Measurements from ENCODE around the gene YPEL3. TPM values are rescaled to one million over a fixed set of nuclear protein-coding genes. Genes with fewer than 3 reads are reported as not detected.
A peak's percentile ranks its signal among the peaks of the same experiment; 100 is the strongest.

The YPEL3 gene
- total RNA-seq, 1 donor from 2014 or later, result 6.8 TPM

DNA sequence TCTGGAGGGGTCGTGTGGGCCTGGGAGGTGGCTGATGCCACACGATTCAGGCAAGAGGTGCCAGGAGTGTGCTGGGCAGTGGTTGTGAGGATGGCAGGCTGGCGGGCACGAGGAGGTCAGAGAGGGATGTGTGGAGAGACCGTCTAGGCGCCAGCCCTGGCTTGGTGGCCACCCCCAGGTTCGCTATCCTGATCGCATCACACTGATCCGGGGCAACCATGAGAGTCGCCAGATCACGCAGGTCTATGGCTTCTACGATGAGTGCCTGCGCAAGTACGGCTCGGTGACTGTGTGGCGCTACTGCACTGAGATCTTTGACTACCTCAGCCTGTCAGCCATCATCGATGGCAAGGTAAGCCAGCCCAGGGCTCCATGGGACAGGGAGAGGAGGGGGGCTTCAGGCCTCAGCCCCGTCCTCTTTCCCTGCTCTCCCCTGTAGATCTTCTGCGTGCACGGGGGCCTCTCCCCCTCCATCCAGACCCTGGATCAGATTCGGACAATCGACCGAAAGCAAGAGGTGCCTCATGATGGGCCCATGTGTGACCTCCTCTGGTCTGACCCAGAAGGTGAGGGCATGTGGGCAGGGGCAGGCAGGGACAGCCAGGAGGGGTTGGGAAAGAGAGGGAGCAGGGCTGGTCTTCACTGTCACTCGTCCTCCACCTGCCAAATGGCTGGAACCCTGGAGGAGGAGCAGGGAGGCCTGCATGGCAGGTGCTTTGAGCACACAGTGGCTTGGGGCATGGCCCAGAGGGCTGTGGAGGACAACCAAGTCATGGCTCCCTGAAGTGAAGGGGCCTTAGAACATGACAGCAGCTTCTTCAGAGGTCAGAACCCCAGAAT is 12.6 kb downstream of the YPEL3 start:
- no peaks in the 10 kb centered on the region for H3K4me1 Mint-ChIP-seq
- DNase-seq (ENCODE audit: low spot score), result no peak
- Histone ChIP-seq H3K27me3 (no peaks in the 10 kb centered on the region), H3F3A (ENCODE audit: low read depth) (peaks cover 5% of the 10 kb centered on the region), H3K27ac (no peak overlapping the region), H3K9me3 (ENCODE audit: low read depth) (no peaks in the 10 kb centered on the region), H3K36me3 (no peaks in the 10 kb centered on the region), H4K20me1 (ENCODE audit: low read depth) (peaks cover 5% of the 10 kb centered on the region), H3K79me2 (ENCODE audit: low read depth) (peaks cover 22% of the 10 kb centered on the region), H2AFZ (replicated peaks) (no peak overlapping the region), H3K9ac (no peak overlapping the region), H3K4me3 (no peak overlapping the region), H3K4me1 (no peaks in the 10 kb centered on the region), H3K4me2 (no peak overlapping the region)
- H3K36me3 Mint-ChIP-seq, result peaks cover 19% of the 10 kb centered on the region
- no peak overlapping the region for H3K27ac Mint-ChIP-seq
- TF ChIP-seq, protein P1, sequence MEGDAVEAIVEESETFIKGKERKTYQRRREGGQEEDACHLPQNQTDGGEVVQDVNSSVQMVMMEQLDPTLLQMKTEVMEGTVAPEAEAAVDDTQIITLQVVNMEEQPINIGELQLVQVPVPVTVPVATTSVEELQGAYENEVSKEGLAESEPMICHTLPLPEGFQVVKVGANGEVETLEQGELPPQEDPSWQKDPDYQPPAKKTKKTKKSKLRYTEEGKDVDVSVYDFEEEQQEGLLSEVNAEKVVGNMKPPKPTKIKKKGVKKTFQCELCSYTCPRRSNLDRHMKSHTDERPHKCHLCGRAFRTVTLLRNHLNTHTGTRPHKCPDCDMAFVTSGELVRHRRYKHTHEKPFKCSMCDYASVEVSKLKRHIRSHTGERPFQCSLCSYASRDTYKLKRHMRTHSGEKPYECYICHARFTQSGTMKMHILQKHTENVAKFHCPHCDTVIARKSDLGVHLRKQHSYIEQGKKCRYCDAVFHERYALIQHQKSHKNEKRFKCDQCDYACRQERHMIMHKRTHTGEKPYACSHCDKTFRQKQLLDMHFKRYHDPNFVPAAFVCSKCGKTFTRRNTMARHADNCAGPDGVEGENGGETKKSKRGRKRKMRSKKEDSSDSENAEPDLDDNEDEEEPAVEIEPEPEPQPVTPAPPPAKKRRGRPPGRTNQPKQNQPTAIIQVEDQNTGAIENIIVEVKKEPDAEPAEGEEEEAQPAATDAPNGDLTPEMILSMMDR (IDR thresholded peaks at IDR 0.05), result no peak
- no peak for TF ChIP-seq EZH2 (IDR thresholded peaks at IDR 0.05)
- TF ChIP-seq EZH2phosphoT487 (IDR thresholded peaks at IDR 0.05), result no peak
- no peaks in the 10 kb centered on the region for H3K9me3 Mint-ChIP-seq
- no peak overlapping the region for H3K4me3 Mint-ChIP-seq
- peaks cover 11% of the 10 kb centered on the region for H3K27me3 Mint-ChIP-seq (ENCODE audit: insufficient read depth, low read depth)

DNA sequence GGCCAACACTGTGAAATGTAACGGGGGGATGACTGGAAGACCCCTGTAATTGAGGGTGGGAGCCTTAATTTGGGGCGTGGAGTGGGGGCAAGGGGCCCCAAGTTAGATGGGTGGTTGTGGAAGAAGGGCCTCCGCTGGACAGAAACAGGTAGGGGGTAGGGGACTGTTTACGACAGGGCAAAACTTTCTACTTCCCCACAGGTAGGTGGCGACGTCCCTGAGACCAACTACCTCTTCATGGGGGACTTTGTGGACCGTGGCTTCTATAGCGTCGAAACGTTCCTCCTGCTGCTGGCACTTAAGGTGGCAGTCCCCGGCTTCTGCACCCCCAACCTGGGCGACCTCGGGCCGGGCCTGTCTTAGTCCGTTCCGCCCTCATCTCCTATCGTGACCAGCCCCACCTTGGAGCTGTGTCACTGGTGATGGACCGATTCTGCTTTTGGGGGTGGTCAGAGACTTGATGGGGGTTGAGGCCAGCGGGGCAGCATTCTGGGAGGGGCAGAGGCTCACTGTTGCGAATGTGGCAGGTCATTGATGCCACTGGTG is 13.4 kb downstream of the YPEL3 start:
- no peak overlapping the region for H2AFZ ChIP-seq (replicated peaks)
- no peak overlapping the region for H3K4me3 ChIP-seq
- no peaks in the 10 kb centered on the region for H3K27me3 ChIP-seq
- Mint-ChIP-seq H3K27me3 (ENCODE audit: insufficient read depth, low read depth) (peaks cover 11% of the 10 kb centered on the region), H3K4me1 (peaks cover 6% of the 10 kb centered on the region), H3K4me3 (no peak overlapping the region), H3K9me3 (no peaks in the 10 kb centered on the region), H3K36me3 (peaks cover 19% of the 10 kb centered on the region), H3K27ac (no peak overlapping the region)
- H3K36me3 ChIP-seq, result no peaks in the 10 kb centered on the region
- H4K20me1 ChIP-seq (ENCODE audit: low read depth), result peaks cover 13% of the 10 kb centered on the region
- H3K27ac ChIP-seq, result no peak overlapping the region
- H3K4me2 ChIP-seq, result no peak overlapping the region
- H3K79me2 ChIP-seq (ENCODE audit: low read depth), result peaks cover 31% of the 10 kb centered on the region
- no peak for DNase-seq (ENCODE audit: low spot score)
- H3K4me1 ChIP-seq, result no peaks in the 10 kb centered on the region
- H3K9ac ChIP-seq, result no peak overlapping the region
- no peaks in the 10 kb centered on the region for H3K9me3 ChIP-seq (ENCODE audit: low read depth)
- H3F3A ChIP-seq (ENCODE audit: low read depth), result no peaks in the 10 kb centered on the region
- TF ChIP-seq, protein P1 (IDR thresholded peaks at IDR 0.05), result peak; percentile 6
- TF ChIP-seq EZH2 (IDR thresholded peaks at IDR 0.05), result no peak

DNA sequence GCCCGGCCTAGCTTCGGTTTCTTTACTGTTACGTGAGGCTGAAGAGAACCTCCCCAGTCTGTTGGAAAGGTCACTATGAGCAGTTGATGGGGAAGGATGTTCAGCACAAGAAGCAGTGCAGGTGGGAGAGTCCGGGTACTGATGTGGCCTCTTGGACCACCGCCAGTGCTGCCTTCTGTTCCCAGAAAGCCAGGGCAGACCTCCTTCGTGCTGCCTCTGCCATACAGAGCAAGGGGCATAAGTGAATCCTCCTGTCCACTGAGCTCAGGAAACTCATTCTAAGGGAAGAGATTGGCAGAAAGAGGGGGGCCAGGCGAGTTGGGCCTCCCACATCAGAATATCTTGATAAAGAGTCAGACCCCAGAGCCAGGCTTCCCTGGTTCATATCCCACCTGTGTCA is 16.5 kb downstream of the YPEL3 start:
- peaks cover 12% of the 10 kb centered on the region for H3F3A ChIP-seq (ENCODE audit: low read depth)
- H3K4me1 Mint-ChIP-seq, result peaks cover 21% of the 10 kb centered on the region
- peaks cover 22% of the 10 kb centered on the region for H3K36me3 Mint-ChIP-seq
- no peak overlapping the region for H3K4me2 ChIP-seq
- H3K9ac ChIP-seq, result no peak overlapping the region
- H3K27ac ChIP-seq, result no peak overlapping the region
- no peak overlapping the region for H2AFZ ChIP-seq (replicated peaks)
- no peak for DNase-seq (ENCODE audit: low spot score)
- no peaks in the 10 kb centered on the region for H3K9me3 Mint-ChIP-seq
- H3K9me3 ChIP-seq (ENCODE audit: low read depth), result no peaks in the 10 kb centered on the region
- H3K36me3 ChIP-seq, result no peaks in the 10 kb centered on the region
- H4K20me1 ChIP-seq (ENCODE audit: low read depth), result peaks cover 30% of the 10 kb centered on the region
- H3K27ac Mint-ChIP-seq, result no peak overlapping the region
- peaks cover 10% of the 10 kb centered on the region for H3K4me1 ChIP-seq
- H3K4me3 ChIP-seq, result no peak overlapping the region
- peaks cover 11% of the 10 kb centered on the region for H3K27me3 Mint-ChIP-seq (ENCODE audit: insufficient read depth, low read depth)
- H3K27me3 ChIP-seq, result no peaks in the 10 kb centered on the region
- peak overlapping the region; percentile 31 for H3K4me3 Mint-ChIP-seq
- peaks cover 48% of the 10 kb centered on the region for H3K79me2 ChIP-seq (ENCODE audit: low read depth)
- TF ChIP-seq EZH2phosphoT487 (IDR thresholded peaks at IDR 0.05), result no peak
- TF ChIP-seq, protein P1 (IDR thresholded peaks at IDR 0.05), result no peak
- TF ChIP-seq EZH2 (IDR thresholded peaks at IDR 0.05), result no peak

All from neural progenitor cell (in vitro differentiated cells).